Chondrocyte (in vitro differentiated cells): ENCODE measurements around the gene MAP1A. TPM values are rescaled to one million over a fixed set of nuclear protein-coding genes. Genes with fewer than 3 reads are reported as not detected.

ENCODE experiments used
- DNase-seq: peaks from one replicate; pipeline ENCODE4 v3.0.0; 2021; ENCODE audit warnings: mixed read lengths, low spot score
- H3K27ac Mint-ChIP-seq: one replicate; pipeline ENCODE4 v1.8.0; 2021; ENCODE audit warnings: mild to moderate bottlenecking, moderate library complexity, mixed read lengths; ENCODE audit not compliant: unreplicated experiment
- H3K27me3 Mint-ChIP-seq: 2 replicates; pipeline ENCODE4 v1.8.0; 2021; ENCODE audit warnings: low read depth, mixed read lengths
- H3K36me3 Mint-ChIP-seq: 2 replicates; pipeline ENCODE4 v1.8.0; 2021; ENCODE audit warnings: low read depth, mixed read lengths
- H3K4me1 Mint-ChIP-seq: 2 replicates; pipeline ENCODE4 v1.8.0; 2021; ENCODE audit warnings: low read depth, mild to moderate bottlenecking, mixed read lengths
- H3K4me3 Mint-ChIP-seq: one replicate; pipeline ENCODE4 v1.8.0; 2021; ENCODE audit warnings: mild to moderate bottlenecking, moderate library complexity, mixed read lengths; ENCODE audit not compliant: unreplicated experiment
- H3K9me3 Mint-ChIP-seq: 2 replicates; pipeline ENCODE4 v1.8.0; 2021; ENCODE audit warnings: low read depth, mixed read lengths
- CTCF ChIP-seq: fragments of 200-600 bp; sonication (generic); IDR thresholded peaks from 2 replicates; pipeline ENCODE4 v1.5.0; 2021; ENCODE audit warnings: antibody characterized with exemption, mild to moderate bottlenecking, moderate library complexity
- total RNA-seq: library from RNA; stranded (reverse); gene quantifications from 3 replicates; pipeline ENCODE4 v1.2.1, GENCODE V29; 2021

Gene MAP1A
- total RNA-seq, 1 donor from 2014 or later: 96.3 TPM

- H3K4me1 Mint-ChIP-seq: peaks cover 17% of the 10 kb centered on the region
- no peaks in the 10 kb centered on the region for H3K27me3 Mint-ChIP-seq
- no peaks in the 10 kb centered on the region for H3K9me3 Mint-ChIP-seq
- H3K4me3 Mint-ChIP-seq: no peak overlapping the region
- H3K27ac Mint-ChIP-seq: no peak overlapping the region
- peaks cover 55% of the 10 kb centered on the region for H3K36me3 Mint-ChIP-seq
- no peak for TF ChIP-seq CTCF
- DNase-seq: peak; percentile 46
Measured at GRCh38 chr15:43522247-43522646, 4.8 kb downstream of the MAP1A start.

- Mint-ChIP-seq H3K36me3 (peaks cover 58% of the 10 kb centered on the region), H3K27ac (no peak overlapping the region), H3K4me3 (no peak overlapping the region), H3K4me1 (peaks cover 13% of the 10 kb centered on the region), H3K9me3 (no peaks in the 10 kb centered on the region), H3K27me3 (no peaks in the 10 kb centered on the region)
- TF ChIP-seq CTCF: no peak
- peak; percentile 68 for DNase-seq
Measured at GRCh38 chr15:43523646-43524045, 6.2 kb downstream of the MAP1A start.

GRCh38 chr15:43524254-43524845, 6.9 kb downstream of the MAP1A start:
- no peaks in the 10 kb centered on the region for H3K27me3 Mint-ChIP-seq
- H3K4me3 Mint-ChIP-seq: no peak overlapping the region
- peaks cover 58% of the 10 kb centered on the region for H3K36me3 Mint-ChIP-seq
- H3K4me1 Mint-ChIP-seq: peaks cover 6% of the 10 kb centered on the region
- H3K9me3 Mint-ChIP-seq: no peaks in the 10 kb centered on the region
- TF ChIP-seq CTCF: no peak
- DNase-seq: peak; percentile 39
- H3K27ac Mint-ChIP-seq: no peak overlapping the region

GRCh38 chr15:43525131-43525530, 7.7 kb downstream of the MAP1A start:
- peak; percentile 21 for DNase-seq
- TF ChIP-seq CTCF: no peak
- Mint-ChIP-seq H3K36me3 (peaks cover 61% of the 10 kb centered on the region), H3K27ac (no peak overlapping the region), H3K27me3 (no peaks in the 10 kb centered on the region), H3K9me3 (no peaks in the 10 kb centered on the region), H3K4me3 (no peak overlapping the region), H3K4me1 (peaks cover 2% of the 10 kb centered on the region)

GRCh38 chr15:43526261-43526930, 9.0 kb downstream of the MAP1A start:
- peak; percentile 50 for DNase-seq
- Mint-ChIP-seq H3K9me3 (no peaks in the 10 kb centered on the region), H3K27me3 (no peaks in the 10 kb centered on the region), H3K4me3 (no peak overlapping the region), H3K36me3 (peaks cover 51% of the 10 kb centered on the region), H3K27ac (no peak overlapping the region), H3K4me1 (peaks cover 11% of the 10 kb centered on the region)
- TF ChIP-seq CTCF: no peak
